Measurements from ENCODE around the gene ECPAS. TPM values are rescaled to one million over a fixed set of nuclear protein-coding genes. Genes with fewer than 3 reads are reported as not detected.
A peak's percentile ranks its signal among the peaks of the same experiment; 100 is the strongest.

ECPAS gene
- total RNA-seq, 1 donor from 2014 or later: 86.4 TPM

- Mint-ChIP-seq H3K4me1 (no peaks in the 10 kb centered on the region), H3K4me3 (no peak overlapping the region), H3K27ac (ENCODE audit: unreplicated experiment) (no peak overlapping the region), H3K27me3 (ENCODE audit: low read depth) (no peaks in the 10 kb centered on the region), H3K36me3 (ENCODE audit: low read depth) (peaks cover 24% of the 10 kb centered on the region), H3K9me3 (no peaks in the 10 kb centered on the region)
- no peak for DNase-seq (ENCODE audit: low read depth, low spot score)
- TF ChIP-seq CTCF (conservative IDR thresholded peaks at IDR 0.05): no peak
Observed at GRCh38 chr9:111442360-111443027, 41.7 kb downstream of the ECPAS start.

GRCh38 chr9:111440226-111440625 is 44.0 kb downstream of the ECPAS start:
- Mint-ChIP-seq H3K9me3 (no peaks in the 10 kb centered on the region), H3K4me1 (no peaks in the 10 kb centered on the region), H3K27me3 (ENCODE audit: low read depth) (no peaks in the 10 kb centered on the region), H3K4me3 (no peak overlapping the region), H3K27ac (ENCODE audit: unreplicated experiment) (peak overlapping the region; percentile 35), H3K36me3 (ENCODE audit: low read depth) (peaks cover 13% of the 10 kb centered on the region)
- no peak for TF ChIP-seq CTCF (conservative IDR thresholded peaks at IDR 0.05)
- no peak for DNase-seq (ENCODE audit: low read depth, low spot score)

- DNase-seq (ENCODE audit: low read depth, low spot score): no peak
- Mint-ChIP-seq H3K36me3 (ENCODE audit: low read depth) (peaks cover 14% of the 10 kb centered on the region), H3K27ac (ENCODE audit: unreplicated experiment) (no peak overlapping the region), H3K4me3 (no peak overlapping the region), H3K9me3 (no peaks in the 10 kb centered on the region), H3K4me1 (no peaks in the 10 kb centered on the region), H3K27me3 (ENCODE audit: low read depth) (no peaks in the 10 kb centered on the region)
- no peak for TF ChIP-seq CTCF (conservative IDR thresholded peaks at IDR 0.05)
Observed at GRCh38 chr9:111438541-111439235, 45.5 kb downstream of the ECPAS start.

GRCh38 chr9:111436571-111436970 is 47.6 kb downstream of the ECPAS start:
- peaks cover 16% of the 10 kb centered on the region for H3K36me3 Mint-ChIP-seq (ENCODE audit: low read depth)
- no peak for TF ChIP-seq CTCF (conservative IDR thresholded peaks at IDR 0.05)
- H3K4me3 Mint-ChIP-seq: no peak overlapping the region
- no peaks in the 10 kb centered on the region for H3K27me3 Mint-ChIP-seq (ENCODE audit: low read depth)
- no peak for DNase-seq (ENCODE audit: low read depth, low spot score)
- no peak overlapping the region for H3K27ac Mint-ChIP-seq (ENCODE audit: unreplicated experiment)
- no peaks in the 10 kb centered on the region for H3K4me1 Mint-ChIP-seq
- H3K9me3 Mint-ChIP-seq: no peaks in the 10 kb centered on the region

- no peaks in the 10 kb centered on the region for H3K27me3 Mint-ChIP-seq (ENCODE audit: low read depth)
- no peak overlapping the region for H3K27ac Mint-ChIP-seq (ENCODE audit: unreplicated experiment)
Observed at GRCh38 chr9:111433082-111433481, 51.1 kb downstream of the ECPAS start.

More at GRCh38 chr9:111433082-111433481, 51.1 kb downstream of the ECPAS start:
- no peak overlapping the region for H3K4me3 Mint-ChIP-seq
- no peaks in the 10 kb centered on the region for H3K4me1 Mint-ChIP-seq
- no peaks in the 10 kb centered on the region for H3K9me3 Mint-ChIP-seq
- no peak for TF ChIP-seq CTCF (conservative IDR thresholded peaks at IDR 0.05)
- H3K36me3 Mint-ChIP-seq (ENCODE audit: low read depth): peaks cover 10% of the 10 kb centered on the region
- DNase-seq (ENCODE audit: low read depth, low spot score): no peak
